Stimulated activated effector memory CD8-positive, alpha-beta T cell treated with anti-CD3 and anti-CD28 coated beads, Interleukin-12 subunit alpha, Interleukin-12 subunit beta, amount 100 ng/mL, for 72 hours (primary cell): ENCODE measurements around the gene GRIK2.

Experiments used
- ATAC-seq: fragments of 150-1000 bp; cut with Tn5 transposase; 2 replicates; pipeline ENCODE4 v1.10.0; 2021
- DNase-seq, 2 donors: peaks; one replicate each; pipeline ENCODE4 v3.0.0; 2021 to 2022; ENCODE audit warnings: low spot score in 2 of 2
- H3K27ac Mint-ChIP-seq: one replicate; pipeline ENCODE4 v1.8.0; 2022; ENCODE audit warnings: mild to moderate bottlenecking, mixed read lengths
- H3K36me3 Mint-ChIP-seq: one replicate; pipeline ENCODE4 v1.8.0; 2022; ENCODE audit warnings: mild to moderate bottlenecking, mixed read lengths
- H3K4me1 Mint-ChIP-seq: one replicate; pipeline ENCODE4 v1.8.0; 2022; ENCODE audit warnings: mixed read lengths
- H3K4me3 Mint-ChIP-seq: one replicate; pipeline ENCODE4 v1.8.0; 2022; ENCODE audit warnings: mild to moderate bottlenecking, mixed read lengths
- H3K9me3 Mint-ChIP-seq: one replicate; pipeline ENCODE4 v1.8.0; 2022; ENCODE audit warnings: mixed read lengths

GRIK2 gene

GRCh38 chr6:101755931-101756330 is 362.4 kb downstream of the GRIK2 start:
- no peaks in the 10 kb centered on the region for H3K4me1 Mint-ChIP-seq
- DNase-seq (no peak), ATAC-seq (no peak)
- no peaks in the 10 kb centered on the region for H3K36me3 Mint-ChIP-seq
- no peak overlapping the region for H3K4me3 Mint-ChIP-seq
- H3K9me3 Mint-ChIP-seq, result no peaks in the 10 kb centered on the region
- no peak overlapping the region for H3K27ac Mint-ChIP-seq

DNA sequence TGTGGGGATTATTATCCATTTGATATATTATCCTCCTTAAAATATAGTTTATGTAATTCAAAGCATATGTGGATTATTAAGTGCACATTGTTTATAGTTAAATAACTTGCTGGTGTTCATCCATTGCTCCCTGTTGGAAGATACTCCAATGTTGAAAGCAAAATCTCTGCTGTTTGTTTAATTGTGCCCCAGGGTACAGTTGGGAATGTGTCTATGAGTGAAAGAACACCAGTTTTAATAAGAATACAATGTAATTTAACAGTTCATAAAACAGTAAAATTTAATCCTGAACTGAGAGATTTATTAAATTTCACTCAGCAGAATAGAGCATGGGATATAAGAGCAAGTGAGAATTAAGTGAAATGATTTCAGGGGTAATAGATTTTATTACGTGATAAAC is 364.9 kb downstream of the GRIK2 start:
- H3K4me3 Mint-ChIP-seq, result no peak overlapping the region

GRCh38 chr6:101760843-101761621 is 367.5 kb downstream of the GRIK2 start:
- Mint-ChIP-seq H3K36me3 (no peaks in the 10 kb centered on the region), H3K27ac (no peak overlapping the region), H3K4me3 (no peak overlapping the region), H3K4me1 (no peaks in the 10 kb centered on the region), H3K9me3 (peaks cover 3% of the 10 kb centered on the region)
- ATAC-seq, result no peak
- DNase-seq, result no peak

More for the DNA sequence above, 364.9 kb downstream of the GRIK2 start:
- Mint-ChIP-seq H3K27ac (no peak overlapping the region), H3K4me1 (no peaks in the 10 kb centered on the region), H3K36me3 (no peaks in the 10 kb centered on the region), H3K9me3 (peaks cover 3% of the 10 kb centered on the region)
- no peak for DNase-seq
- ATAC-seq, result no peak

GRCh38 chr6:101762851-101763250 is 369.3 kb downstream of the GRIK2 start:
- no peak overlapping the region for H3K4me3 Mint-ChIP-seq
- no peaks in the 10 kb centered on the region for H3K36me3 Mint-ChIP-seq
- no peaks in the 10 kb centered on the region for H3K4me1 Mint-ChIP-seq
- no peak for DNase-seq
- H3K27ac Mint-ChIP-seq, result no peak overlapping the region
- H3K9me3 Mint-ChIP-seq, result peaks cover 3% of the 10 kb centered on the region
- ATAC-seq, result no peak

- DNase-seq (no peak), ATAC-seq (no peak)
- no peak overlapping the region for H3K4me3 Mint-ChIP-seq
- H3K36me3 Mint-ChIP-seq, result no peaks in the 10 kb centered on the region
- H3K4me1 Mint-ChIP-seq, result no peaks in the 10 kb centered on the region
- H3K27ac Mint-ChIP-seq, result no peak overlapping the region
- H3K9me3 Mint-ChIP-seq, result peaks cover 3% of the 10 kb centered on the region
Measured at GRCh38 chr6:101765281-101765680, 371.8 kb downstream of the GRIK2 start.

DNA sequence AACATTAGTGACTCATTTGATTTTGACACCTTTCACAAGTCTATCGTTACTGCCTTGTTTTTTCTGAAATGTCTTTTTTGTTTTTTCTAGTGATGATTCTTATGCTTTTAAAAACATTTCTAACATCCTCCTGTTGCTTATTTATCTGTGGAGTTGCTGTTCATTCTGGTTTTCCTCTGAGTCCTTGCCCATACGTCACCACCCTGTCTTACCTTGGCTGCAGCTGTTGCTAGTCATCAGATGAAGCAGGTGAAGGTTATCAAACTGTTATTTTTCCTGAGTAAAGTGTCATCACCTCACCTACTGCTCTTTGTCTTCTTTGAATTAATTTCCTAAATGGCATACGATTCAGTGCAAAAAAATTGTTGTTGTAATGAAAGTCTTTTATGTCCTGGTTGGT is 376.6 kb downstream of the GRIK2 start:
- ATAC-seq, result no peak
- Mint-ChIP-seq H3K9me3 (peaks cover 7% of the 10 kb centered on the region), H3K4me3 (no peak overlapping the region), H3K36me3 (no peaks in the 10 kb centered on the region), H3K27ac (no peak overlapping the region), H3K4me1 (no peaks in the 10 kb centered on the region)
- no peak for DNase-seq

DNA sequence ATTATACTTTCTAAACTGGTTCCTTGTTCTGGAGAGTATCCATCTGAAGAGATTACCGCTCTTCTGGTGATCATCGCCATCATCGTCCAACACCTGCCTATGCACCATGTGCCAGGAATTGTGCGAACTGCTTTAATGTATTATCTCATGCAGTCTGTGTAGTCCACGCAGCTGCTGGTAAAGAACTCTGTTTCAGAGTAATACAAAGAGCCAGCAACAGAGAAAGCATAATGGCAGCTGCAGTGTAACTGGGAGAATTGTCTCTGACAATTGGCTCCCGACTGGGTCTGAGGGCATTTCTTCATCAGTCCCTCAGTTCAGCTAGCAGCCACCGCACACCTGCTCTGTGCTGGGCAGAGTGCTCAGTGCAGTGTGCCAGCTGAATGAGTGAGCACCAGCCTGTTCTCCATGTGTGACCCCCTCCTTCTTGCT is 383.4 kb downstream of the GRIK2 start:
- no peak overlapping the region for H3K27ac Mint-ChIP-seq
- DNase-seq (no peak), ATAC-seq (no peak)
- H3K4me3 Mint-ChIP-seq, result no peak overlapping the region
- no peaks in the 10 kb centered on the region for H3K36me3 Mint-ChIP-seq
- no peaks in the 10 kb centered on the region for H3K4me1 Mint-ChIP-seq
- peaks cover 7% of the 10 kb centered on the region for H3K9me3 Mint-ChIP-seq

- Mint-ChIP-seq H3K27ac (no peak overlapping the region), H3K9me3 (peaks cover 5% of the 10 kb centered on the region), H3K36me3 (no peaks in the 10 kb centered on the region), H3K4me3 (no peak overlapping the region), H3K4me1 (no peaks in the 10 kb centered on the region)
- ATAC-seq (no peak), DNase-seq (no peak)
Measured at GRCh38 chr6:101777646-101778045, 384.1 kb downstream of the GRIK2 start.

DNA sequence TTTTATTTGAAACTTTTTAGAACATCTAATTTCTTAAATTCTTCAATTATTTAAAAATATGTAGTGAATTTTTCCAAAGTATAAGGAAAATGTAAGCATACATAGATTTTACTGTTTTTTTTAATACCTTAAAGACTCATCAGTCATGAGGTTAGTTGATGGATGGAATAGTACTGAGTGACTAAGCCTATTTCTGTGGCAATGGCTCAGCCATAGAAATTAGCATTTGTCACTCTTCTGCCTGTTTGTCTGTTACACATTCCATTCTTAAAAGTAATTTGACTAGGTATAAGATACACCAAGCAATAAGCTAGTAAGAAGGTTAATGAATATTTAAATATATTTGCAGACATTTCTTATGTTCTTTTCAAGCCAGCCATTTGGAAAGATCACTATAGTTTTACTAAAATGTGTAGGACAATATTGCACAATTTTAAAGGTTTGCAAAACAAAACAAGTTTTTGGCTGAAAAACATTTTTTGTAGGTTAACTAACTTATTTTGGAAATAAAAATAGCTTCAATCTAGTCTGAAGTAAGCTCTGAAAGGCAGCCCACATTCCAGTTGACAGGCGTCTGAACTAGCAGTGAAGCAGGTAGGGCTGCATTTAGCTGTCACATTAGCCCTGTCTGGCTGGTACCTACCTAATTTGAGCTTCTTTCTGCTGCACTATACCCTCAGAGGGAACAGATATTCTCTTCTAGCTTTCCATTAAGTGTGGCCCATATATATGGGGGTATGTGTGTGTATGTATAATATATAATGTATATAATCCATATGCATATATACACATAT is 385.7 kb downstream of the GRIK2 start:
- Mint-ChIP-seq H3K4me1 (no peaks in the 10 kb centered on the region), H3K36me3 (no peaks in the 10 kb centered on the region), H3K4me3 (no peak overlapping the region), H3K9me3 (peaks cover 2% of the 10 kb centered on the region), H3K27ac (no peak overlapping the region)
- ATAC-seq (no peak), DNase-seq (no peak)

GRCh38 chr6:101783287-101783686 is 389.8 kb downstream of the GRIK2 start:
- H3K4me1 Mint-ChIP-seq, result no peaks in the 10 kb centered on the region
- H3K9me3 Mint-ChIP-seq, result peaks cover 2% of the 10 kb centered on the region
- no peak for ATAC-seq
- no peak overlapping the region for H3K27ac Mint-ChIP-seq
- no peak for DNase-seq
- no peak overlapping the region for H3K4me3 Mint-ChIP-seq
- no peaks in the 10 kb centered on the region for H3K36me3 Mint-ChIP-seq

DNA sequence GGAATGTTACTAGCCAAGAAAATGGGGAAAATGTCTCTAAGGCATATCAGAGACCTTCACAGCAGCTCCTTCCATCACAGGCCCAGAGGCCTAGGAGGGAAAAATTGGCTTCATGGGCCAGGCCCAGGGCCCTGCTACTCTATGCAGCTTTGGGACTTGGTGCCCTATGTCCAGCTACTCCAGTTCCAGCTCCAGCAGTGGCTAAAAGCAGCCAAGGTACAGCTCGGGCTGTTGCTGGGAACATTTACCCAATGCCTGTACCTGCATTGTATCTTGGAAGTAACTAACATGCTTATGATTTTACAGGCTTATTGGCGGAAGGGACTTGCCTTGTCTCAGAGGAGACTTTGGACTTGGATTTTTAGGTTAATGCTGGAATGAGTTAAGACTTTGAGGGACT is 390.6 kb downstream of the GRIK2 start:
- Mint-ChIP-seq H3K9me3 (peaks cover 2% of the 10 kb centered on the region), H3K27ac (no peak overlapping the region), H3K36me3 (no peaks in the 10 kb centered on the region), H3K4me3 (no peak overlapping the region), H3K4me1 (no peaks in the 10 kb centered on the region)
- no peak for ATAC-seq
- no peak for DNase-seq

- no peak for ATAC-seq
- H3K4me1 Mint-ChIP-seq, result no peaks in the 10 kb centered on the region
- peaks cover 8% of the 10 kb centered on the region for H3K9me3 Mint-ChIP-seq
Measured at GRCh38 chr6:101799531-101799930, 406.0 kb downstream of the GRIK2 start.

GRCh38 chr6:101800598-101800997 is 407.1 kb downstream of the GRIK2 start:
- H3K4me3 Mint-ChIP-seq, result no peak overlapping the region
- no peaks in the 10 kb centered on the region for H3K4me1 Mint-ChIP-seq
- H3K27ac Mint-ChIP-seq, result no peak overlapping the region
- DNase-seq (no peak), ATAC-seq (no peak)
- H3K9me3 Mint-ChIP-seq, result peaks cover 4% of the 10 kb centered on the region
- H3K36me3 Mint-ChIP-seq, result no peaks in the 10 kb centered on the region

More at GRCh38 chr6:101799531-101799930, 406.0 kb downstream of the GRIK2 start:
- no peak overlapping the region for H3K27ac Mint-ChIP-seq
- DNase-seq, result no peak
- H3K36me3 Mint-ChIP-seq, result no peaks in the 10 kb centered on the region
- H3K4me3 Mint-ChIP-seq, result no peak overlapping the region

GRCh38 chr6:101803136-101803535 is 409.6 kb downstream of the GRIK2 start:
- no peaks in the 10 kb centered on the region for H3K4me1 Mint-ChIP-seq
- no peaks in the 10 kb centered on the region for H3K36me3 Mint-ChIP-seq
- DNase-seq (no peak), ATAC-seq (no peak)
- H3K27ac Mint-ChIP-seq, result no peak overlapping the region
- H3K4me3 Mint-ChIP-seq, result no peak overlapping the region
- H3K9me3 Mint-ChIP-seq, result peaks cover 4% of the 10 kb centered on the region

DNA sequence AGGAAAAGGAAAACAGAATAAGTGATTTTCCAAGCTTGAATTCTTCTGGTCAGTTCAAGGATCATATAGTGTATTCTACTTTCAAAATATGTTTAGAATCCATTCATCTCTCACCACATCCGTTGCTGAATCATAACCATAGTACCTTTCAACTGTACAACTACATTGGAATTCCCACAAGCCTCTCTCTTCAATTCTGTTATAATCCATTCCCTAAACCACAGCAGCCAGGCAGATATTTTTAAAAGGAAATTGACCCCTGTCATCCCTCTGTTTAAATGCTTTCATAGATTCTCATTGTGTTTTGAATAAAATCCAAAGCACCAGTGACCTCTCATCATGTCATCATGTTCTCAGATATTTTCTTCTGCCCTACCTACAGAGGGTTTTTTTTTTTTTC is 412.7 kb downstream of the GRIK2 start:
- H3K4me1 Mint-ChIP-seq, result no peaks in the 10 kb centered on the region

GRCh38 chr6:101811108-101811507 is 417.6 kb downstream of the GRIK2 start:
- Mint-ChIP-seq H3K36me3 (no peaks in the 10 kb centered on the region), H3K27ac (no peak overlapping the region), H3K4me1 (no peaks in the 10 kb centered on the region), H3K4me3 (no peak overlapping the region), H3K9me3 (no peaks in the 10 kb centered on the region)
- ATAC-seq (no peak), DNase-seq (no peak)

More for the DNA sequence above, 412.7 kb downstream of the GRIK2 start:
- H3K9me3 Mint-ChIP-seq, result peaks cover 4% of the 10 kb centered on the region
- no peak overlapping the region for H3K4me3 Mint-ChIP-seq
- DNase-seq, result no peak
- no peak for ATAC-seq
- H3K27ac Mint-ChIP-seq, result no peak overlapping the region
- H3K36me3 Mint-ChIP-seq, result no peaks in the 10 kb centered on the region
